HUES48 (cell line): ENCODE data around the gene HDAC8.

Source experiments
- H3K27ac ChIP-seq: one replicate; pipeline ENCODE4 v1.7.0; 2013; ENCODE audit warnings: low read depth, low read length, inconsistent platforms
- H3K27me3 ChIP-seq: 2 replicates; pipeline ENCODE4 v1.6.1; 2013; ENCODE audit warnings: mild to moderate bottlenecking, low read length; ENCODE audit not compliant: control insufficient read depth, insufficient read depth
- H3K36me3 ChIP-seq: 2 replicates; pipeline ENCODE4 v1.6.1; 2013; ENCODE audit warnings: low read length; ENCODE audit not compliant: control insufficient read depth, insufficient read depth
- H3K4me1 ChIP-seq: 2 replicates; pipeline ENCODE4 v1.6.1; 2013; ENCODE audit warnings: mild to moderate bottlenecking, low read length; ENCODE audit not compliant: control insufficient read depth, insufficient read depth
- H3K4me3 ChIP-seq: 2 replicates; pipeline ENCODE4 v1.5.1; 2013; ENCODE audit warnings: mild to moderate bottlenecking, low read depth, low read length
- H3K9ac ChIP-seq: 2 replicates; pipeline ENCODE4 v1.6.1; 2013; ENCODE audit warnings: mild to moderate bottlenecking, low read depth, low read length, moderate library complexity
- H3K9me3 ChIP-seq: 2 replicates; pipeline ENCODE4 v1.6.1; 2013; ENCODE audit warnings: low read length; ENCODE audit not compliant: control insufficient read depth, insufficient read depth

Gene HDAC8

DNA sequence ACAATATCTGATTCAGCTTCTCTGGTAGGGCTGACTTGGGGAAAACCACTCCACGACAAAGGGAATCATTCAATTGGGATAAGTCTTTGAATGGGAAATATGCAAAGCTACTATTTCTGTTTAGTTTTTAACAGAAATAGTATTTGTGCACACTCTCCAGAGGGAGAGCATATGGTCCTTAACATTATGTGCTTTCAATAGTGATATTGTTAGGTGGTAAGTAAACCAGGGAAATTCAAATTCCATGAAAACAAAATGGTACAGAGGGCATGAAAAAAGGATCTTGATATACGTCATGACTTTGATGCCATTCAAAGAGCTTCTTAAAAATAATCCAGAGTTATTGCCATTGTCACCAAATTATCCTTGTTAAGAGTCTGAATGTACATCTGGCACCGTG, 219.9 kb downstream of the HDAC8 start:
- Histone ChIP-seq H3K4me1 (no peaks in the 10 kb centered on the region), H3K27ac (no peak overlapping the region), H3K4me3 (no peak overlapping the region), H3K36me3 (no peaks in the 10 kb centered on the region), H3K27me3 (no peaks in the 10 kb centered on the region), H3K9me3 (peaks cover 16% of the 10 kb centered on the region), H3K9ac (no peak overlapping the region)

DNA sequence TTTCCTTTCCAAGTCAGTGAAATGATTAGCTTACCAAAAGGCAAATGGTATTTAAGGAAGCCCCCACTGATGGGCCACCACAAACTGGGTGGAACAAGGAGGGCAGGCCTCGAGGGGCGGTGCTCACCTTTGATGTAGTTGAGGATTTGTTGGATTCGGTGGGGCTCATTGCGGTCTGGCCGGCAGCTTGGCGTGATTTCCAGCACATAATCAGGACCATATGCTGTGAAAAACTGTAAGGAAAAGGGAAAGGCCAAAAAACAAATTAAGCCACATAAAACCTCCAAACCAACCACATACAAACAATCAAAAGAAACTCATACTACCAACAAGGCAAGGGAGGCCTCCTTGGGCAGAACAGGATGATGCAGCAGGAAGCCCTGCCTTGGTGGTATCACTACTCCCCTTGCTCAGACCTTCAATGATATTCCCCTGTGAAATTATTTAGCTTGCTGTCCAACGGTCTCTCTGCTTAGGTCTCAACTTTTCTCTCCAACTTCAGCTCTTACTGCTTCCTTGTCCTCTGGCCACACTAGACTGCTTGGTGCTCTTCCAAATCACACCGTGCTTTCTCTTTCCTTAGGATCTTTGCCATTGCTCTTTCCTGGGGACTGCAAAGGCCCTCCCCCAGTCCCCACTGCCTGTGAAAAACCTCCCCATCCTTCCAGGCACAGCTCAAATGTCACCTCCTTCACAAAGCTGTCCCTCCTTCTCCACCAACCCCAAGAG, 220.9 kb downstream of the HDAC8 start:
- Histone ChIP-seq H3K4me3 (no peak overlapping the region), H3K4me1 (no peaks in the 10 kb centered on the region), H3K27ac (no peak overlapping the region), H3K9me3 (peaks cover 16% of the 10 kb centered on the region), H3K36me3 (no peaks in the 10 kb centered on the region), H3K27me3 (no peaks in the 10 kb centered on the region), H3K9ac (no peak overlapping the region)

DNA sequence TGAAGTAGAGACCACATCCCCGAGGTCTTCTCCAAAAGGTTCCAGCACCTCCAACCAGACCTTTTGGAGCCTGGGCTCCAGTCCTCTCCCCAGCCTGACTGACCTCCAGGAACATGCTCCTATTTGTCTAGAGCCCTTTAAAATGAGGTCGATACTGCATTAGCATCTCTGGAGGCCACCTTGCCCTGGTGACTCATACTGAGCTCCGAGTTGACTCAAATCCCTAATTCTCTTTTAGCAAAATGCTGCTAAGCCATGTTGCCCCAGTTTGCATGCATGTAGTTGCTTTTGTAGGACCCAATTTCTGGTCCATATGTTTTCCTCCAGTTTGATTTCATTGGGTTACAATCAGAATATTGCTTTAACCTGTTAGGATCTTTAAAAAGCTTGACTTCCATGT, 223.5 kb downstream of the HDAC8 start:
- no peak overlapping the region for H3K27ac ChIP-seq
- no peaks in the 10 kb centered on the region for H3K27me3 ChIP-seq
- peaks cover 23% of the 10 kb centered on the region for H3K9me3 ChIP-seq
- H3K4me1 ChIP-seq: peaks cover 8% of the 10 kb centered on the region; the same call in 1 of the 2 replicates
- no peaks in the 10 kb centered on the region for H3K36me3 ChIP-seq
- H3K9ac ChIP-seq: no peak overlapping the region
- no peak overlapping the region for H3K4me3 ChIP-seq

DNA sequence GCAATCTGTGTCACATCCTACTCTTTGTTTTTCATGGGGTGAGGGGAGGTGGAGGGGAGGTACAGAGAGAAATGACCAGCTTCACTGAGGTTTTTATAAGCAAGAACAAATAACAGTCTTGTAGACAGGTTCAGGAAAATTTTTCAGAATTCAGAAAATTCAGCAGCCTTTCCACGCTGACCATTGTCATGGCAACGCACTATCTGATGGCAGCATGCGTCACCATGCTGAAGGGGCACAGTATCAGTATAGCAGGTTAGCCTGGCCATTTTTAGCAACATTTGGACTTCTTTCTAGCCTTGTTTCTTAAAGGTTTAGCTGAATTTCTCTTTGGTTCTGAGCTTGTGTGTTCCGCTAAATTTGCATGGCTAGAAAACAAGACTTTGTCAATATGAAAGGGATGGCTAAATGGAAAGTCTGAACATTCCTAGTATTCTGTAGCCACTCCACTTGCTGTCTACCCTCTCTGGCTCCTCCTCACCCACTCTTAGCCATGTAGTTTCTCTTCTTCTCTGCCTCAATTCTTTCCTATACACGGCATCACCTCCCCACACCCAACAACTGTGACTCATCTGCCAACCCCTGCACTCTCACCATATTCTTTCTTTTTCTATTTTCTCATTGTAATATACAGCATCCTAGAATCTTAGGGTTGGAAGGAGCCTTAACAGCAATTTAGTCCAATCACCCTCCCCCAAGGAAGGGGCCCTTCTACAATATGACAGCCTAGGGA, 224.2 kb downstream of the HDAC8 start:
- no peak overlapping the region for H3K4me3 ChIP-seq
- H3K9me3 ChIP-seq: peaks cover 23% of the 10 kb centered on the region
- no peak overlapping the region for H3K27ac ChIP-seq
- no peaks in the 10 kb centered on the region for H3K36me3 ChIP-seq
- no peak overlapping the region for H3K9ac ChIP-seq
- peaks cover 8% of the 10 kb centered on the region; the same call in 1 of the 2 replicates for H3K4me1 ChIP-seq
- H3K27me3 ChIP-seq: no peaks in the 10 kb centered on the region

DNA sequence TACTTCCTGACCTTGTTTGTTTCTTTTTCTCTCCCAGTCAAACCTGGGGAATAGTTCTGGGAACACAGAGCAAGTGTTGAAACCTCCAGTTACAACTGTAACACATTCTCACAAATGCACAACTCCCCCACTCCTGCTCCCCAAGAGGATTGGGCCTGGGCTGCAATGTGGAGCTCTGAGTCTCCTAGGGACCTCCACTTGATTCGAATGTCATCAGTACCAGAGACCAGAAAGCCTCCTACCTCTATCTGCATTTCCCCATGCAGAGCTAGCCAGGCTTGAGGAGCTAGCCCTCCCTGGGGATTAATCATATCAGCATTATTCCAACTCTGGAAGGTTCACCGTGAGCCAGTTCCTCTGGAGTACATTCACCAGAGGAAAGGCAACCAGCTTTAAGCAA, 225.3 kb downstream of the HDAC8 start:
- no peak overlapping the region for H3K27ac ChIP-seq
- H3K9me3 ChIP-seq: peaks cover 23% of the 10 kb centered on the region
- no peak overlapping the region for H3K9ac ChIP-seq
- no peaks in the 10 kb centered on the region for H3K27me3 ChIP-seq
- H3K4me3 ChIP-seq: no peak overlapping the region
- H3K4me1 ChIP-seq: peaks cover 8% of the 10 kb centered on the region; the same call in 1 of the 2 replicates
- no peaks in the 10 kb centered on the region for H3K36me3 ChIP-seq

DNA sequence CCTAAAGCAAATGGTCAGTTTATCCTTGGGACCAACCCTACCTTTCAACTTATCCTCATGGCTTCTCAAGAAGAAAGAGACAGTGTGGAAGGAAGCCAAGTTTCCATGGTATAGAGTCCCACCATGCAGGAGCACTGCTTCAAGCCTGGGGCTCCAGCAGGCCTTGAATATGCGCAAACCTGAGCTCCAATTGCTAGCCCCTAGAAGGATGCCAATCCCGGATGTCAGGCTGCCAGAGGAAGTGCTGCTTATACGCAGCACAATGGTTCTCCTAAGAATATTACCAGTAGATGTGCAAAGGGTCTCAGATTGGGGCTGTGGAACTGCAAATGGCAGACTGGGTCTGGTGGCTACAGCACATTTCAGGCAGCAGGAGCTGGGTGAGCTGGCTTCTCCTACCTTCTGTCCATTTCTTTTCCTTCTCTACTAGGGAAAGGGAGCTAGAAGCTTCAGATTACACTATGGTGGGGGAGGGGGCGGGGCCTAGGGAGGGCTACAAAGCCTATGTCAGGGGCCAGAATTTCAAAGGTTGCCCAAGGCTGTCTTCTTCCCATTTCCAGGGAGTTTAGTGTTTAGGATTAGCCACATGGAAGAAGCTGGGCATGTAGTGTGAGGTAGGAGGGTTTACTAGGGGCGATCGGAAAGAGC, 226.2 kb downstream of the HDAC8 start:
- Histone ChIP-seq H3K9ac (no peak overlapping the region), H3K27me3 (no peaks in the 10 kb centered on the region), H3K4me1 (peaks cover 8% of the 10 kb centered on the region; the same call in 1 of the 2 replicates), H3K27ac (peak overlapping the region; percentile 31), H3K9me3 (peaks cover 23% of the 10 kb centered on the region), H3K36me3 (no peaks in the 10 kb centered on the region), H3K4me3 (0 out of 2 replicates have a peak overlapping the region, but pooled peaks have one; percentile 19)

DNA sequence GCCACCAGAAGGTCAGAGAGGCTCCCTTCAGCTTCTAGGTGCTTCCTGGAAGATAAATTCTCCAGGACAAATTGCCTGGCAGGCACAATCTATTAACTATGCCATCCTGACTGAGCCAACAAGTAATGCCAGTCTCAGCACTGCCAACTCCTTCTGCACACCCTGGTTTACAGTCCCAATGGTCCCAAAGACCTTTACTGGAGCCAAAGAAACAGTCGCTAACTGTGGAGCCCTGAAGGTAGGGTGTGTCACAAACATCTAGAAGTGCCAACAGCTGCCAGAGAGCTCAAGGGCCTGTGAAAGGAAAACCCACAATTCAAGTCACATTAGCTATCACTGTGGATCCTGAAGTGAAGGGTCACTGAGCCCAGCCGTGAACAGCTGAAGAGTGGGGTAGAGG, 232.0 kb downstream of the HDAC8 start:
- no peaks in the 10 kb centered on the region for H3K4me1 ChIP-seq
- H3K36me3 ChIP-seq: no peaks in the 10 kb centered on the region
- H3K27ac ChIP-seq: no peak overlapping the region
- no peak overlapping the region for H3K4me3 ChIP-seq
- H3K27me3 ChIP-seq: no peaks in the 10 kb centered on the region
- no peak overlapping the region for H3K9ac ChIP-seq
- peaks cover 12% of the 10 kb centered on the region for H3K9me3 ChIP-seq

DNA sequence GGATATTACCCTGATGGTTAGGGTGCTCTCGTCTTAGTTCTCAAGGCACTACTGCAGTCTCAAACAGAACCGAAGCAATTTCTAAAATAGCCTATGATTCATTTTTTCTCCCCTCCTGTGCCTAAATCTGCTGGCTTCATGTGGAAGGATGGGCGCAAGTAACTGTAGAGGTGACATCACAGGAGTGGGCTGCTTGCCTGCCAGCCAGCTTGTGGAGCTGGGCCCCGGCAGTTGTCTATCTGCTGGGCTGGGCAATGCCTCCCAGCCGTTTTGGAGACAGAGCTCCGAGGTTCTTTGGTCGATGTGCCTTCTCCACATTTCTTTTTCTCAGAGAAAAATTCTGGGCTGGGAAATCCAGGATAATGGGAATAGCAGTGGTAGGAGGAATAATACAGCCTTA, 232.6 kb downstream of the HDAC8 start:
- H3K9me3 ChIP-seq: peaks cover 12% of the 10 kb centered on the region
- H3K4me3 ChIP-seq: no peak overlapping the region
- no peak overlapping the region for H3K27ac ChIP-seq
- no peaks in the 10 kb centered on the region for H3K4me1 ChIP-seq
- H3K36me3 ChIP-seq: no peaks in the 10 kb centered on the region
- no peaks in the 10 kb centered on the region for H3K27me3 ChIP-seq
- H3K9ac ChIP-seq: no peak overlapping the region

DNA sequence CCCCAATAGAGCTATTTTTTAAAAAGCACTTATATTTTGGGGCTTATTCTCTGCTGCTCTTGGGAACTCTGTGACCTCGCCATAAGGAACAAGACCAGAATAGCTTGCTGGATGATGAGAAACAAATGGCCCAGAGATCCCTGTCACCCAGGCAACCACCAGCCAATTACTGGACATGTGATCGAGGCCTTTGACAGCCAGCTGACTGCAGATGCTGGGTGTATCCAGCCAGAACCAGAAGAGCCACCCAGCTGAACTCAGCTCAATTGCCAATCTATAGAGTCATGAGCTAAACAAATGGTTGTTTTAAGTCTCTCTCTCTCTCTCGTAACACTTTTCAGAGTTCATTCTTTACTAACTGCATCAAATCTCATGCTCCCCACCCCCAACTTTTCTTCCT, 242.5 kb downstream of the HDAC8 start:
- Histone ChIP-seq H3K9ac (no peak overlapping the region), H3K27me3 (no peaks in the 10 kb centered on the region), H3K9me3 (peaks cover 5% of the 10 kb centered on the region), H3K4me3 (no peak overlapping the region), H3K36me3 (no peaks in the 10 kb centered on the region), H3K4me1 (no peaks in the 10 kb centered on the region; the same call in 1 of the 2 replicates), H3K27ac (no peak overlapping the region)

DNA sequence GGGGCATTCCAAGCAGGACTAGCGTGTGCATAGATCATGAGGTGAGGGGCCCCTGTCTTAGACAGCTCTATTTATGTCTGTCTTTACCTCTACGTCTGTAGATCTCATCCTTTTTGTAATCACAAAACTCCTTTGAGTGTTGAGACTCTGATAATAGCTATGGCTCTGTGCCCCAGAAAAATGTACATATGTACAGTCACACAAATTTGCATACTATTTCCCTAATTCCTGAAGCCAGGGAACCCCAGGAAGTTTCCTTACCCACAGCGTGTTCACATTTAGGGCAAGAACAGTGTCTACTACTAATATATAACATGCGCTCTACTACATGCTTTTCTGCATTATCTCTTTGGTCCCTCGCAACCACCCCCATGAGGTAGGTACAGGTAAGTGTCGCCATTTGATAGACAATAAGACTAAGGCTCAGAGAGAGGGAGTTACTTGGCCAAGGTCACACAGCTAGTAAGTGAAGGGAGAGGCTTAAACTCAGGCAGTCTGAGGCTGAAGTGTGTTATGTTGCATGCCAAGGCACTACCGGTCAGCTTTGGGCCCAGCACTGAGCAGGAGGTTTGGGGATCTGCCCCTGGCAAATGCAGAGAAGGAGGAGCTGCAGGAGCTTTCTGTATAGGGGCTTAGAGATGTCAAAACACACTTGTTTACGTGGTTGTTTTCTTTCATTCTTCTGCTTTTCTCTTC, 245.9 kb downstream of the HDAC8 start:
- Histone ChIP-seq H3K27me3 (no peaks in the 10 kb centered on the region), H3K4me1 (no peaks in the 10 kb centered on the region; the same call in 1 of the 2 replicates), H3K4me3 (no peak overlapping the region), H3K27ac (no peak overlapping the region), H3K9ac (no peak overlapping the region), H3K36me3 (no peaks in the 10 kb centered on the region), H3K9me3 (no peaks in the 10 kb centered on the region)
